HepG2 (cell line): Measurements from ENCODE around the gene ZNF280A. TPM values are rescaled to one million over a fixed set of nuclear protein-coding genes. Genes with fewer than 3 reads are reported as not detected.

Experiments
- ATAC-seq: fragments of 200-7000 bp; cut with Tn5 transposase; 3 replicates; pipeline ENCODE4 v1.9.1; 2020; ENCODE audit warnings: mild to moderate bottlenecking, moderate library complexity
- BruUV-seq: library from RNA; stranded (reverse); fragments of 400-500 nt; replicated peaks from 2 replicates; lab custom pipeline; 2021; lab: Mats Ljungman, UMichigan
- CTCF ChIA-PET: fragments of 300-600 bp; formaldehyde crosslinking; extraction: SDS; loops from one replicate; lab custom pipeline; 2021; ENCODE audit warnings: low total read pairs, inconsistent platforms, low intra/inter-chr PET ratio; lab: Yijun Ruan, JAX
- POLR2A ChIA-PET: fragments of 350-600 bp; sonication (Branson Sonifier 250); formaldehyde crosslinking; loops from one replicate; lab custom pipeline; 2020; ENCODE audit warnings: antibody characterized with exemption, inconsistent platforms; lab: Yijun Ruan, JAX
- DNase-seq: peaks from one replicate; pipeline ENCODE4 v3.0.0-alpha.2; 2015; ENCODE audit warnings: low spot score
- FAIRE-seq: peaks from 3 replicates; lab custom pipeline; 2011; peaks lifted over from hg19 to GRCh38; lab: Jason Lieb, UNC
- H2AFZ ChIP-seq: one replicate; pipeline ENCODE4 v1.6.1; 2011; ENCODE audit warnings: low read length, inconsistent platforms
- H3K27ac ChIP-seq: fragments of 300-600 bp; 3 replicates; pipeline ENCODE4 v1.8.0; 2011; ENCODE audit warnings: mixed run types, mild to moderate bottlenecking, mixed read lengths, low read length, inconsistent platforms; ENCODE audit not compliant: insufficient read depth; ENCODE audit errors: extremely low read length
- H3K27me3 ChIP-seq, 2 experiments: fragments of 200-600 bp in 1 of 2; 2 replicates in 1 of 2; 3 replicates in 1 of 2; pipeline versions ENCODE4 v1.6.0 to v1.8.0; 2011; ENCODE audit warnings: low read length in 2 of 2, mild to moderate bottlenecking in 2 of 2, moderate library complexity in 2 of 2, inconsistent platforms in 1 of 2; ENCODE audit not compliant: insufficient read depth in 2 of 2, control insufficient read depth in 1 of 2
- H3K36me3 ChIP-seq, 2 experiments: fragments of 200-600 bp in 1 of 2; replicated peaks in 1 of 2; 2 replicates in 1 of 2; 3 replicates in 1 of 2; pipeline versions ENCODE4 v1.5.1 to v1.8.0; 2011; ENCODE audit warnings: low read length in 2 of 2, inconsistent platforms in 1 of 2; ENCODE audit not compliant: insufficient read depth in 2 of 2, control insufficient read depth in 1 of 2
- H3K4me1 ChIP-seq: 2 replicates; pipeline ENCODE4 v1.5.1; 2012; ENCODE audit warnings: low read length, inconsistent platforms; ENCODE audit not compliant: insufficient read depth
- H3K4me2 ChIP-seq: 2 replicates; pipeline ENCODE4 v1.6.0; 2011; ENCODE audit warnings: low read depth, low read length, inconsistent platforms
- H3K4me3 ChIP-seq, 3 experiments: fragments of 200-600 bp in 1 of 3; sonication (generic), shearing (Covaris generic) in 1 of 3; replicated peaks in 1 of 3; 2 replicates each; pipeline ENCODE4 v1.5.1; 2011 to 2016; ENCODE audit warnings: low read length in 3 of 3, inconsistent platforms in 2 of 3, low read depth in 2 of 3, mild to moderate bottlenecking in 2 of 3, control low read depth in 1 of 3, mixed read lengths in 1 of 3; ENCODE audit not compliant: insufficient read depth in 1 of 3
- H3K79me2 ChIP-seq: one replicate; pipeline ENCODE4 v1.6.1; 2011; ENCODE audit warnings: low read length, inconsistent platforms; ENCODE audit not compliant: insufficient read depth
- H3K9ac ChIP-seq: 2 replicates; pipeline ENCODE4 v1.6.0; 2011; ENCODE audit warnings: mild to moderate bottlenecking, low read depth, low read length, inconsistent platforms; ENCODE audit not compliant: insufficient read depth
- H3K9me3 ChIP-seq: 2 replicates; pipeline ENCODE4 v1.5.1; 2012; ENCODE audit warnings: mild to moderate bottlenecking, low read length
- H4K20me1 ChIP-seq: 2 replicates; pipeline ENCODE4 v1.6.0; 2011; ENCODE audit warnings: inconsistent platforms, mild to moderate bottlenecking, low read length, moderate library complexity; ENCODE audit not compliant: insufficient read depth
- ATF4 ChIP-seq, 2 experiments: fragments of 450-650 bp in 1 of 2; sonication (generic) in 1 of 2; formaldehyde crosslinking; IDR thresholded peaks; 2 replicates each; pipeline versions ENCODE4 v1.5.0 to v1.8.0; 2020 to 2022; ENCODE audit warnings: mild to moderate bottlenecking in 1 of 2, missing genetic modification reagents in 1 of 2
- ATF7-NPFF ChIP-seq: sonication (generic); formaldehyde crosslinking; IDR thresholded peaks from 2 replicates; pipeline ENCODE4 v1.8.1; 2023; ENCODE audit warnings: mild to moderate bottlenecking, low read depth, missing genetic modification reagents, moderate library complexity
- CEBPZ ChIP-seq: IDR thresholded peaks from 2 replicates; pipeline ENCODE4 v1.6.1; 2012; ENCODE audit warnings: low read length, improper control_type of control experiment
- GRHL1 ChIP-seq: sonication (generic); formaldehyde crosslinking; conservative IDR thresholded peaks from 2 replicates; pipeline ENCODE4 v1.8.0; 2022; ENCODE audit warnings: missing genetic modification reagents
- JUND ChIP-seq: sonication (generic); formaldehyde crosslinking; IDR thresholded peaks from 2 replicates; pipeline ENCODE4 v1.8.0; 2022; ENCODE audit warnings: mild to moderate bottlenecking, missing genetic modification reagents
- NR3C1 ChIP-seq: sonication (generic); formaldehyde crosslinking; IDR thresholded peaks from 2 replicates; pipeline ENCODE4 v1.4.0; 2020; ENCODE audit warnings: missing genetic modification reagents
- PRDM4 ChIP-seq: sonication (generic); formaldehyde crosslinking; IDR thresholded peaks from 2 replicates; pipeline ENCODE4 v1.9.0; 2021; ENCODE audit warnings: missing genetic modification reagents, borderline replicate concordance
- ZBTB7B ChIP-seq: sonication (generic); formaldehyde crosslinking; IDR thresholded peaks from 2 replicates; pipeline ENCODE4 v1.4.0; 2020; ENCODE audit warnings: missing genetic modification reagents
- ZNF253 ChIP-seq: sonication (generic); formaldehyde crosslinking; IDR thresholded peaks from 2 replicates; pipeline ENCODE4 v1.8.0; 2022; ENCODE audit warnings: mild to moderate bottlenecking, missing genetic modification reagents, borderline replicate concordance
- ZNF772 ChIP-seq: sonication (generic); formaldehyde crosslinking; IDR thresholded peaks from 2 replicates; pipeline ENCODE4 v1.5.0; 2020; ENCODE audit warnings: mild to moderate bottlenecking, missing genetic modification reagents
- WGBS: methylation state at CpG from one replicate; pipeline ENCODE4 v1.1.6; 2017; ENCODE audit warnings: low lambda C conversion rate; 5-methylcytosine and 5-hydroxymethylcytosine counted together
- in situ Hi-C: cut with HindIII; loops from 2 replicates; pipeline ENCODE4 v1.10.0; 2017; ENCODE audit warnings: low pct_unique_long_range_greater_than_20kb; ENCODE audit not compliant: extremely low pct_ligation_motif_present
- intact Hi-C: fragments of 100-400 bp; cut with micrococcal nuclease; formaldehyde crosslinking; loops from one replicate; pipeline ENCODE4 v1.10.0; 2022; ENCODE audit not compliant: unreplicated experiment
- polyA plus RNA-seq, 8 experiments: library from polyadenylated mRNA; depleted of rRNA in 3 of 8; stranded (reverse) in 7 of 8; unstranded in 1 of 8; fragments of >200 nt; fragmentation: Illumina TruSeq in 4 of 8; extraction: Trizol in 4 of 8; gene quantifications; 2 replicates each; pipeline versions ENCODE4 v1.2.1 to v1.2.3, GENCODE V29; 2011 to 2016; ENCODE audit warnings: low read depth in 4 of 8, missing spikeins in 1 of 8, mixed read lengths in 1 of 8; ENCODE audit not compliant: insufficient read depth in 1 of 8
- total RNA-seq, 5 experiments: library from RNA; depleted of rRNA; stranded (reverse); fragments of >200 nt; fragmentation: Illumina TruSeq; extraction: Trizol; gene quantifications; 2 replicates each; pipeline ENCODE4 v1.2.3, GENCODE V29; 2016; ENCODE audit warnings: low read depth in 1 of 5

ZNF280A gene
- total and polyA plus RNA-seq, 2 of the 13 experiments (the other 11 are each of a cell fraction or from before 2014, with no cell fraction given): 1.4 to 2.9 TPM

GRCh38 chr22:22528780-22529179 is 8.7 kb upstream of the ZNF280A start:
- no CpG with 5 or more reads among the region's 2 CpGs for WGBS
- H3K36me3 ChIP-seq: no peaks in the 10 kb centered on the region
- TF ChIP-seq PRDM4: no peak
- peaks cover 0 to 9% of the 10 kb centered on the region in 2 experiments; a peak in 2 of 5 replicates for H3K27me3 ChIP-seq
- no peak for ATAC-seq
- no peak overlapping the region for H3K4me2 ChIP-seq
- DNase-seq: no peak
- intact Hi-C loops (no loop called here), in situ Hi-C loops (no loop called here)
- no peak for FAIRE-seq
- no peaks in the 10 kb centered on the region for H4K20me1 ChIP-seq
- no peak overlapping the region for H3K27ac ChIP-seq
- ChIA-PET CTCF (no interaction called here), POLR2A (no interaction called here)
- no peak overlapping the region for H3K4me3 ChIP-seq
- no peaks in the 10 kb centered on the region for H3K4me1 ChIP-seq
- no TSS peak for BruUV-seq
- H3K79me2 ChIP-seq: no peaks in the 10 kb centered on the region
- H2AFZ ChIP-seq: no peak overlapping the region
- no peak overlapping the region for H3K9ac ChIP-seq
- H3K9me3 ChIP-seq: no peaks in the 10 kb centered on the region

GRCh38 chr22:22527312-22527711 is 7.2 kb upstream of the ZNF280A start:
- Histone ChIP-seq H3K27ac (no peak overlapping the region), H3K4me3 (no peak overlapping the region), H2AFZ (no peak overlapping the region), H3K9ac (no peak overlapping the region), H4K20me1 (no peaks in the 10 kb centered on the region), H3K36me3 (no peaks in the 10 kb centered on the region), H3K27me3 (peaks cover 0 to 9% of the 10 kb centered on the region in 2 experiments; a peak in 2 of 5 replicates), H3K4me1 (no peaks in the 10 kb centered on the region), H3K4me2 (no peak overlapping the region), H3K9me3 (no peaks in the 10 kb centered on the region), H3K79me2 (no peaks in the 10 kb centered on the region)
- intact Hi-C loops (no loop called here), in situ Hi-C loops (no loop called here)
- ChIA-PET CTCF (no interaction called here), POLR2A (no interaction called here)
- WGBS: 38% methylated on average over 5 of the region's 5 CpGs
- no peak for FAIRE-seq
- ATAC-seq: no peak
- BruUV-seq: no TSS peak
- no peak for DNase-seq
- TF ChIP-seq CEBPZ (no peak), ATF7-NPFF (no peak), ATF4 (CRISPR knock-in tag; IDR thresholded peaks at IDR 0.05) (no peak), ZNF772 (CRISPR knock-in tag) (no peak), GRHL1 (CRISPR knock-in tag) (no peak), ZNF253 (no peak), JUND (no peak), ZBTB7B (CRISPR knock-in tag) (no peak), NR3C1 (CRISPR knock-in tag) (no peak)
